Loucy (cell line): ENCODE results near the gene ZNF236.

Experiments
- H2AFZ ChIP-seq: fragments of 200-600 bp; sonication (generic); 2 replicates; pipeline ENCODE4 v1.6.0; 2016; ENCODE audit warnings: antibody characterized with exemption, mild to moderate bottlenecking, low read length, moderate library complexity
- H3F3A ChIP-seq: fragments of 200-600 bp; 2 replicates; pipeline ENCODE4 v1.6.0; 2016; ENCODE audit warnings: antibody characterized with exemption, low read depth, mild to moderate bottlenecking
- H3K27me3 ChIP-seq: fragments of 200-600 bp; sonication (generic); 2 replicates; pipeline ENCODE4 v1.6.1; 2014; ENCODE audit warnings: low read length, mild to moderate bottlenecking; ENCODE audit not compliant: insufficient read depth, poor library complexity, severe bottlenecking
- H3K36me3 ChIP-seq: fragments of 200-600 bp; sonication (generic); 2 replicates; pipeline ENCODE4 v1.6.1; 2016; ENCODE audit warnings: low read length; ENCODE audit not compliant: insufficient read depth
- H3K4me1 ChIP-seq: fragments of 200-600 bp; sonication (generic); 2 replicates; pipeline ENCODE4 v1.5.1; 2014; ENCODE audit warnings: low read length, mild to moderate bottlenecking; ENCODE audit not compliant: insufficient read depth, poor library complexity, severe bottlenecking
- H3K4me2 ChIP-seq: fragments of 200-600 bp; sonication (generic); 2 replicates; pipeline ENCODE4 v1.6.0; 2014; ENCODE audit warnings: antibody characterized with exemption, low read length, low read depth, mild to moderate bottlenecking; ENCODE audit not compliant: poor library complexity, severe bottlenecking
- H3K4me3 ChIP-seq: fragments of 200-600 bp; sonication (generic); 2 replicates; pipeline ENCODE4 v1.5.1; 2014; ENCODE audit warnings: low read length, mild to moderate bottlenecking, mixed read lengths; ENCODE audit not compliant: poor library complexity, severe bottlenecking
- H3K79me2 ChIP-seq: fragments of 200-600 bp; sonication (generic); 2 replicates; pipeline ENCODE4 v1.6.1; 2014; ENCODE audit warnings: low read length; ENCODE audit not compliant: insufficient read depth
- H3K9ac ChIP-seq: fragments of 200-600 bp; sonication (generic); 2 replicates; pipeline ENCODE4 v1.6.0; 2014; ENCODE audit warnings: mild to moderate bottlenecking, low read depth, low read length, moderate library complexity; ENCODE audit not compliant: poor library complexity, severe bottlenecking
- H3K9me2 ChIP-seq: fragments of 200-600 bp; sonication (generic); replicated peaks from 2 replicates; pipeline ENCODE4 v1.6.1; 2016; ENCODE audit warnings: low read depth, low read length, mixed read lengths
- H3K9me3 ChIP-seq: fragments of 200-600 bp; sonication (generic); 2 replicates; pipeline ENCODE4 v1.6.1; 2014; ENCODE audit warnings: mild to moderate bottlenecking, antibody characterized with exemption, low read length, low read depth; ENCODE audit not compliant: insufficient read depth
- H4K20me1 ChIP-seq: fragments of 200-600 bp; sonication (generic); 2 replicates; pipeline ENCODE4 v1.6.0; 2014; ENCODE audit warnings: antibody characterized with exemption, low read length, mild to moderate bottlenecking; ENCODE audit not compliant: insufficient read depth, poor library complexity, severe bottlenecking
- EZH2phosphoT487 ChIP-seq: fragments of 200-600 bp; IDR thresholded peaks from 2 replicates; pipeline ENCODE4 v1.6.1; 2018; ENCODE audit warnings: antibody characterized with exemption, mild to moderate bottlenecking, moderate library complexity, borderline replicate concordance
- TF ChIP-seq, protein P1 (sequence below): fragments of 200-600 bp; sonication (generic); conservative IDR thresholded peaks from 2 replicates; pipeline ENCODE4 v1.5.1; 2014; ENCODE audit warnings: mild to moderate bottlenecking, antibody characterized with exemption, low read length

Gene ZNF236

DNA sequence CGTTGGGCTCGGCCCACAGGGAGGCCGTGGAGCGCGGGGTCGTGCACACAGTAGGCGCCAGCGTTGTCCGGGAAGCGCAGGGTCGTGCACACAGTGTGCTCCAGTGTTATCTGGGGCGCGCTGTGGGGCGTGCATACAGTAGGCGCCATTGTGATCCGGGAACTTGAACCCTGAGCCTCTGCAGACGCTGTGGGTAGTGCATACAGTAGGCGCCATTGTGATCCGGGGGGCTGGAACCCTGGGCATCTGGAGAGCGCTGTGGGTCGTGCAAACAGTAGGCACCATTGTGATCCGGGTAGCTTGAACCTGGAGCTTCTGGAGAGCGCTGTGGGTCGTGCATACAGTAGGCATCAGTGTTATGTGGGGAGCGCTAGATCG is 793 bp downstream of the ZNF236 start:
- Histone ChIP-seq H3K9ac (peak overlapping the region; percentile 96), H3K4me2 (peak overlapping the region; percentile 84), H3F3A (0 out of 2 replicates have a peak, but pooled peaks cover 7% of the 10 kb centered on the region), H3K79me2 (peaks cover 74% of the 10 kb centered on the region), H3K27me3 (no peaks in the 10 kb centered on the region), H3K9me2 (no peaks in the 10 kb centered on the region), H3K9me3 (no peaks in the 10 kb centered on the region), H2AFZ (peak overlapping the region; percentile 68; the same call in 1 of the 2 replicates), H4K20me1 (peaks cover 27% of the 10 kb centered on the region), H3K36me3 (no peaks in the 10 kb centered on the region), H3K4me1 (peaks cover 47% of the 10 kb centered on the region), H3K4me3 (peak overlapping the region; percentile 94)
- no peak for TF ChIP-seq EZH2phosphoT487
- TF ChIP-seq, protein P1, sequence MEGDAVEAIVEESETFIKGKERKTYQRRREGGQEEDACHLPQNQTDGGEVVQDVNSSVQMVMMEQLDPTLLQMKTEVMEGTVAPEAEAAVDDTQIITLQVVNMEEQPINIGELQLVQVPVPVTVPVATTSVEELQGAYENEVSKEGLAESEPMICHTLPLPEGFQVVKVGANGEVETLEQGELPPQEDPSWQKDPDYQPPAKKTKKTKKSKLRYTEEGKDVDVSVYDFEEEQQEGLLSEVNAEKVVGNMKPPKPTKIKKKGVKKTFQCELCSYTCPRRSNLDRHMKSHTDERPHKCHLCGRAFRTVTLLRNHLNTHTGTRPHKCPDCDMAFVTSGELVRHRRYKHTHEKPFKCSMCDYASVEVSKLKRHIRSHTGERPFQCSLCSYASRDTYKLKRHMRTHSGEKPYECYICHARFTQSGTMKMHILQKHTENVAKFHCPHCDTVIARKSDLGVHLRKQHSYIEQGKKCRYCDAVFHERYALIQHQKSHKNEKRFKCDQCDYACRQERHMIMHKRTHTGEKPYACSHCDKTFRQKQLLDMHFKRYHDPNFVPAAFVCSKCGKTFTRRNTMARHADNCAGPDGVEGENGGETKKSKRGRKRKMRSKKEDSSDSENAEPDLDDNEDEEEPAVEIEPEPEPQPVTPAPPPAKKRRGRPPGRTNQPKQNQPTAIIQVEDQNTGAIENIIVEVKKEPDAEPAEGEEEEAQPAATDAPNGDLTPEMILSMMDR = no peak

DNA sequence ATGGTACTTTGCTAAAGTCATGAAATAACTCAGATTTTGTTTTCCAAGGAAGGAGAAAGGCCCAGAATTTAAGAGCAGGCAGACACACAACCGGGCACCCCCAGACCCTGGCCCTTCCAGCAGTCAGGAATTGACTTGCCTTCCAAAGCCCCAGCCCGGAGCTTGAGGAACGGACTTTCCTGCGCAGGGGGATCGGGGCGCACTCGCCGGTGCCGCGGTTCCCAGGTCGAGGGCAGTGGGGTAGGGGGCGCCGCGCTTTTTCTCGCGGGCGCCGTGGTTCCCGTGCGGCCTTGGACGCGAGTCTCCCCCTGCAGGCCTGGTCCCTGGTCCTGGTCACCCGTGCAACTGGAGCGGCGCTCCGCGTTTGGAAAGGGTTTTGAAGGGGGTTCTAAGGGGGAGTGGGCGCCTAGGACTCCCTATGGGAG is 1.2 kb downstream of the ZNF236 start:
- Histone ChIP-seq H3K4me2 (peak overlapping the region; percentile 84), H2AFZ (peak overlapping the region; percentile 68; the same call in 1 of the 2 replicates), H3F3A (0 out of 2 replicates have a peak, but pooled peaks cover 7% of the 10 kb centered on the region), H4K20me1 (peaks cover 23% of the 10 kb centered on the region), H3K9ac (peak overlapping the region; percentile 96), H3K4me3 (peak overlapping the region; percentile 94), H3K27me3 (no peaks in the 10 kb centered on the region), H3K9me2 (no peaks in the 10 kb centered on the region), H3K36me3 (no peaks in the 10 kb centered on the region), H3K9me3 (no peaks in the 10 kb centered on the region), H3K4me1 (peaks cover 47% of the 10 kb centered on the region), H3K79me2 (peaks cover 71% of the 10 kb centered on the region)
- no peak for TF ChIP-seq EZH2phosphoT487
- TF ChIP-seq, protein P1 = no peak; the same call in none of the 2 replicates

DNA sequence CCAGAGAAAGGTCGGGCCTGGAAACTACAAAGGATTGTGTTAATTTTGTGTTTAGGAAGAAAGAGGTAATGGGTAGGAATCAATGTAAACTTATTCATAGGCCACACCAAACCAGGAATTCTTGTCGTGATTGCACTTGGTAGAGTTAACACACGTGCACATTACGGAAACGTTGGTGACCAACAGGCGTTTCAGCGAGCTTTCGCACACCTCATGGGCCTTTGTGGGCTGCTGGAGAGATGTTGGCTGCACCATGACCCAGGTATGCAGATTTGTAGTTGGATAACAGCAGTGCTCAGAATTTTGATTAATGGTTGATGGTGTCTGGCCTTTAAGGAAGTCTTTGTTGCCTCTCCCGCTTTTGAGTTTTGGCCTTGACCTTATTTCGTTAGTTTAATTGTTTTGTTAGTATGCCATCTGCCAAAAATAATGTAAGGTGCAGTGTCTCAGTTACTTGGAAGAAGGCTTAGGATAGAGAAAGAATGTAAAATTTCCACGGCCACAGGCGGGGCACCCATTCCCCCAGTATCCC is 1.9 kb downstream of the ZNF236 start:
- Histone ChIP-seq H4K20me1 (peaks cover 18% of the 10 kb centered on the region), H3K4me3 (peak overlapping the region; percentile 94), H3K79me2 (peaks cover 72% of the 10 kb centered on the region), H3K4me1 (peaks cover 47% of the 10 kb centered on the region), H2AFZ (no peak overlapping the region), H3F3A (0 out of 2 replicates have a peak, but pooled peaks cover 7% of the 10 kb centered on the region), H3K27me3 (no peaks in the 10 kb centered on the region), H3K4me2 (peak overlapping the region; percentile 84), H3K9me3 (no peaks in the 10 kb centered on the region), H3K36me3 (no peaks in the 10 kb centered on the region), H3K9ac (peak overlapping the region; percentile 96), H3K9me2 (no peaks in the 10 kb centered on the region)
- no peak for TF ChIP-seq EZH2phosphoT487
- TF ChIP-seq, protein P1 = no peak
